ENCODE measurements around the gene UTS2R.

Gene UTS2R

DNA sequence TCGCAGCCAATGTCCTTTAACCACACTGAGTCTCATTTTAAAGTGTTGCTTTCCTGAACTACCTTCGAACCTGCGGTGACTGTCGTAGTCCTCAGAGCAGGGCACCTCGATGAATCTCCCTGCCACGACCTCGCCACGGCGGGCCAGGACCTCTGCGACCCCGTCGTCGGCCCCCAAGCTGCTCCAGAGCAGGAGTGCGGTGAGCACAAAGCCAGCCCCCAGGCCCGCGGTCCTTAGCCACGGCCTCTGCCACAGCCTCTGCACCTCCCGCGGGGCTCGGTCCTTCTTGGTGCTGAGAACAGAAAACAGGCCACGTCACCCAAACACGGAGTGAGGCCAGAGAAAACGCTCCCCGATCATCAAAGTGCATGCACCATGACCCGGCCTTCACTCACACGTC is 43.8 kb downstream of the UTS2R start:
- POLR2A ChIA-PET = no interaction called here
- TF ChIP-seq SP7 (tag by site-specific recombination; IDR thresholded peaks at IDR 0.05) = no peak
- TF ChIP-seq ZNF19 (tag by site-specific recombination; IDR thresholded peaks at IDR 0.05; ENCODE audit: low read depth) = no peak
- no peak for TF ChIP-seq GLIS1 (tag by site-specific recombination; IDR thresholded peaks at IDR 0.05)
- TF ChIP-seq, protein P1, sequence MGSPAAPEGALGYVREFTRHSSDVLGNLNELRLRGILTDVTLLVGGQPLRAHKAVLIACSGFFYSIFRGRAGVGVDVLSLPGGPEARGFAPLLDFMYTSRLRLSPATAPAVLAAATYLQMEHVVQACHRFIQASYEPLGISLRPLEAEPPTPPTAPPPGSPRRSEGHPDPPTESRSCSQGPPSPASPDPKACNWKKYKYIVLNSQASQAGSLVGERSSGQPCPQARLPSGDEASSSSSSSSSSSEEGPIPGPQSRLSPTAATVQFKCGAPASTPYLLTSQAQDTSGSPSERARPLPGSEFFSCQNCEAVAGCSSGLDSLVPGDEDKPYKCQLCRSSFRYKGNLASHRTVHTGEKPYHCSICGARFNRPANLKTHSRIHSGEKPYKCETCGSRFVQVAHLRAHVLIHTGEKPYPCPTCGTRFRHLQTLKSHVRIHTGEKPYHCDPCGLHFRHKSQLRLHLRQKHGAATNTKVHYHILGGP (tag by site-specific recombination; IDR thresholded peaks at IDR 0.05) = no peak
- no peak for TF ChIP-seq ZNF624 (tag by site-specific recombination; IDR thresholded peaks at IDR 0.05)
- TF ChIP-seq ZNF146 (tag by site-specific recombination; IDR thresholded peaks at IDR 0.05) = no peak
- TF ChIP-seq ZNF785 (tag by site-specific recombination; IDR thresholded peaks at IDR 0.05) = no peak
- TF ChIP-seq ZNF777 (tag by site-specific recombination; IDR thresholded peaks at IDR 0.05; ENCODE audit: borderline replicate concordance) = no peak
- no peak for TF ChIP-seq ZNF366 (tag by site-specific recombination; conservative IDR thresholded peaks at IDR 0.05)
- TF ChIP-seq, protein P2, sequence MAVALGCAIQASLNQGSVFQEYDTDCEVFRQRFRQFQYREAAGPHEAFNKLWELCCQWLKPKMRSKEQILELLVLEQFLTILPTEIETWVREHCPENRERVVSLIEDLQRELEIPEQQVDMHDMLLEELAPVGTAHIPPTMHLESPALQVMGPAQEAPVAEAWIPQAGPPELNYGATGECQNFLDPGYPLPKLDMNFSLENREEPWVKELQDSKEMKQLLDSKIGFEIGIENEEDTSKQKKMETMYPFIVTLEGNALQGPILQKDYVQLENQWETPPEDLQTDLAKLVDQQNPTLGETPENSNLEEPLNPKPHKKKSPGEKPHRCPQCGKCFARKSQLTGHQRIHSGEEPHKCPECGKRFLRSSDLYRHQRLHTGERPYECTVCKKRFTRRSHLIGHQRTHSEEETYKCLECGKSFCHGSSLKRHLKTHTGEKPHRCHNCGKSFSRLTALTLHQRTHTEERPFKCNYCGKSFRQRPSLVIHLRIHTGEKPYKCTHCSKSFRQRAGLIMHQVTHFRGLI (tag by site-specific recombination; IDR thresholded peaks at IDR 0.05) = no peak
- Histone ChIP-seq H3K4me3 (ENCODE audit: low read depth, low read length) (no peak overlapping the region), H3K27ac (ENCODE audit: extremely low read depth, low read depth, low read length) (no peak overlapping the region), H3K4me1 (ENCODE audit: control insufficient read depth, insufficient read depth, low read length) (peaks cover 12% of the 10 kb centered on the region), H3K9me3 (ENCODE audit: control insufficient read depth, insufficient read depth, low read depth, low read length) (no peaks in the 10 kb centered on the region), H3K36me3 (ENCODE audit: control insufficient read depth in 2 of 2, insufficient read depth in 1 of 2, low read length in 2 of 2) (peaks cover 9 to 18% of the 10 kb centered on the region in 2 experiments)
- CTCF ChIA-PET = interaction anchor here (0.5 to 1.1 kb wide), 6 partner anchors 8 to 385 kb away, joined by 3 to 11 read pairs (median 4); no protein-coding TSS in a partner anchor

DNA sequence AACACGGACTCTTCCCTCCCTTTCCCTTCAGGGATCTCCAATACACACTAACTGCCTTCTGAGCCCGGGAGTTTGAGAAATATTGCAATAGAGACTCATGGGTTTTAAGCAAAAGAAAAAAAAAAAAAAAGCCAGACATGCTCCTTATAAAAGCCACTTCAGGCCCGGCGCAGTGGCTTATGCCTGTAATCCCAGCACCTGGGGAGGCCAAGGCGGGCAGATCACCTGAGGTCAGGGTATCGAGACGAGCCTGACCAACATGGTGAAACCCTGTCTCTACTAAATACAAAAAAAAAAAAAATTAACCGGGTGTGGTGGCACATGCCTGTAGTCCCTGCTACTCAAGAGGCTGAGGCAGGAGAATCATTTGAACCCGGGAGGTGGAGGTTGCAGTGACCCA is 44.2 kb downstream of the UTS2R start:
- CTCF ChIA-PET = interaction anchor here (0.7 to 1.6 kb wide), 4 partner anchors 112 to 385 kb away, joined by 3 to 6 read pairs (median 3); no protein-coding TSS in a partner anchor
- Histone ChIP-seq H3K9me3 (ENCODE audit: control insufficient read depth, insufficient read depth, low read depth, low read length) (no peaks in the 10 kb centered on the region), H3K36me3 (ENCODE audit: control insufficient read depth in 2 of 2, insufficient read depth in 1 of 2, low read length in 2 of 2) (peaks cover 13 to 22% of the 10 kb centered on the region in 2 experiments), H3K27ac (ENCODE audit: extremely low read depth, low read depth, low read length) (no peak overlapping the region), H3K4me3 (ENCODE audit: low read depth, low read length) (no peak overlapping the region), H3K4me1 (ENCODE audit: control insufficient read depth, insufficient read depth, low read length) (peaks cover 12% of the 10 kb centered on the region)
- POLR2A ChIA-PET = no interaction called here
- TF ChIP-seq ZNF76 (tag by site-specific recombination; IDR thresholded peaks at IDR 0.05; ENCODE audit: borderline replicate concordance, low read depth) = no peak
- no peak for TF ChIP-seq ZNF677 (tag by site-specific recombination; IDR thresholded peaks at IDR 0.05)
- no peak for TF ChIP-seq ZNF664 (tag by site-specific recombination; IDR thresholded peaks at IDR 0.05)
- no peak for TF ChIP-seq ZNF221 (tag by site-specific recombination; IDR thresholded peaks at IDR 0.05; ENCODE audit: borderline replicate concordance)
- no peak for TF ChIP-seq ZNF521 (tag by site-specific recombination; IDR thresholded peaks at IDR 0.05)
- no peak for TF ChIP-seq KLF1 (tag by site-specific recombination; IDR thresholded peaks at IDR 0.05)
- TF ChIP-seq WT1 (tag by site-specific recombination; IDR thresholded peaks at IDR 0.05) = no peak

DNA sequence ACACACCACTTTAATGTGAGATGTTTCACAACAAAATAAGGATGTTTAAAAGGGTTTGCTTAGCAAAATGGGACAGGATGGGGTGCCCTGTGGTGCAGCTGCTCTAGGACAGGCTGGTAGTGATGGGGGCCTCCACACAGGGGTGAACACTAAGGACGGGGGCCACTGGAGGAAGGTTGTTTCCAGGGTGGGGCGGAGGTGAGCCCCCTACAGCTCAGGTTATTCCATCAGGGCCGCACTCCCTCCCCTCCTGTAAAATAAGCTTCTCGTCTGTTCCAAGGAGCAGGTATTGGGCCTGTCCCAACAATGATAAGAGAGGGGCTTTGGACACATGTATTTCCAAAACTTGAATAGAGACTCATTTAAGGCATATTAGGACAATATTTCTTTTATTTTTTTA is 44.7 kb downstream of the UTS2R start:
- no peak overlapping the region for H3K4me3 ChIP-seq (ENCODE audit: low read depth, low read length)
- POLR2A ChIA-PET = no interaction called here
- no peak overlapping the region for H3K27ac ChIP-seq (ENCODE audit: extremely low read depth, low read depth, low read length)
- H3K9me3 ChIP-seq (ENCODE audit: control insufficient read depth, insufficient read depth, low read depth, low read length) = no peaks in the 10 kb centered on the region
- H3K4me1 ChIP-seq (ENCODE audit: control insufficient read depth, insufficient read depth, low read length) = peaks cover 12% of the 10 kb centered on the region
- peaks cover 13 to 27% of the 10 kb centered on the region in 2 experiments for H3K36me3 ChIP-seq (ENCODE audit: control insufficient read depth in 2 of 2, insufficient read depth in 1 of 2, low read length in 2 of 2)
- CTCF ChIA-PET = interaction anchor here (0.6 to 2.0 kb wide), 6 partner anchors 64 to 386 kb away, joined by 3 to 8 read pairs (median 4); no protein-coding TSS in a partner anchor
- TF ChIP-seq, protein P3, sequence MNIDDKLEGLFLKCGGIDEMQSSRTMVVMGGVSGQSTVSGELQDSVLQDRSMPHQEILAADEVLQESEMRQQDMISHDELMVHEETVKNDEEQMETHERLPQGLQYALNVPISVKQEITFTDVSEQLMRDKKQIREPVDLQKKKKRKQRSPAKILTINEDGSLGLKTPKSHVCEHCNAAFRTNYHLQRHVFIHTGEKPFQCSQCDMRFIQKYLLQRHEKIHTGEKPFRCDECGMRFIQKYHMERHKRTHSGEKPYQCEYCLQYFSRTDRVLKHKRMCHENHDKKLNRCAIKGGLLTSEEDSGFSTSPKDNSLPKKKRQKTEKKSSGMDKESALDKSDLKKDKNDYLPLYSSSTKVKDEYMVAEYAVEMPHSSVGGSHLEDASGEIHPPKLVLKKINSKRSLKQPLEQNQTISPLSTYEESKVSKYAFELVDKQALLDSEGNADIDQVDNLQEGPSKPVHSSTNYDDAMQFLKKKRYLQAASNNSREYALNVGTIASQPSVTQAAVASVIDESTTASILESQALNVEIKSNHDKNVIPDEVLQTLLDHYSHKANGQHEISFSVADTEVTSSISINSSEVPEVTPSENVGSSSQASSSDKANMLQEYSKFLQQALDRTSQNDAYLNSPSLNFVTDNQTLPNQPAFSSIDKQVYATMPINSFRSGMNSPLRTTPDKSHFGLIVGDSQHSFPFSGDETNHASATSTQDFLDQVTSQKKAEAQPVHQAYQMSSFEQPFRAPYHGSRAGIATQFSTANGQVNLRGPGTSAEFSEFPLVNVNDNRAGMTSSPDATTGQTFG (tag by site-specific recombination; IDR thresholded peaks at IDR 0.05; ENCODE audit: borderline replicate concordance) = no peak
- TF ChIP-seq, protein P4, sequence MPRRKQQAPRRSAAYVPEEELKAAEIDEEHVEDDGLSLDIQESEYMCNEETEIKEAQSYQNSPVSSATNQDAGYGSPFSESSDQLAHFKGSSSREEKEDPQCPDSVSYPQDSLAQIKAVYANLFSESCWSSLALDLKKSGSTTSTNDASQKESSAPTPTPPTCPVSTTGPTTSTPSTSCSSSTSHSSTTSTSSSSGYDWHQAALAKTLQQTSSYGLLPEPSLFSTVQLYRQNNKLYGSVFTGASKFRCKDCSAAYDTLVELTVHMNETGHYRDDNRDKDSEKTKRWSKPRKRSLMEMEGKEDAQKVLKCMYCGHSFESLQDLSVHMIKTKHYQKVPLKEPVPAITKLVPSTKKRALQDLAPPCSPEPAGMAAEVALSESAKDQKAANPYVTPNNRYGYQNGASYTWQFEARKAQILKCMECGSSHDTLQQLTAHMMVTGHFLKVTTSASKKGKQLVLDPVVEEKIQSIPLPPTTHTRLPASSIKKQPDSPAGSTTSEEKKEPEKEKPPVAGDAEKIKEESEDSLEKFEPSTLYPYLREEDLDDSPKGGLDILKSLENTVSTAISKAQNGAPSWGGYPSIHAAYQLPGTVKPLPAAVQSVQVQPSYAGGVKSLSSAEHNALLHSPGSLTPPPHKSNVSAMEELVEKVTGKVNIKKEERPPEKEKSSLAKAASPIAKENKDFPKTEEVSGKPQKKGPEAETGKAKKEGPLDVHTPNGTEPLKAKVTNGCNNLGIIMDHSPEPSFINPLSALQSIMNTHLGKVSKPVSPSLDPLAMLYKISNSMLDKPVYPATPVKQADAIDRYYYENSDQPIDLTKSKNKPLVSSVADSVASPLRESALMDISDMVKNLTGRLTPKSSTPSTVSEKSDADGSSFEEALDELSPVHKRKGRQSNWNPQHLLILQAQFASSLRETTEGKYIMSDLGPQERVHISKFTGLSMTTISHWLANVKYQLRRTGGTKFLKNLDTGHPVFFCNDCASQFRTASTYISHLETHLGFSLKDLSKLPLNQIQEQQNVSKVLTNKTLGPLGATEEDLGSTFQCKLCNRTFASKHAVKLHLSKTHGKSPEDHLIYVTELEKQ (tag by site-specific recombination; IDR thresholded peaks at IDR 0.05; ENCODE audit: borderline replicate concordance) = no peak
- TF ChIP-seq, protein P5, sequence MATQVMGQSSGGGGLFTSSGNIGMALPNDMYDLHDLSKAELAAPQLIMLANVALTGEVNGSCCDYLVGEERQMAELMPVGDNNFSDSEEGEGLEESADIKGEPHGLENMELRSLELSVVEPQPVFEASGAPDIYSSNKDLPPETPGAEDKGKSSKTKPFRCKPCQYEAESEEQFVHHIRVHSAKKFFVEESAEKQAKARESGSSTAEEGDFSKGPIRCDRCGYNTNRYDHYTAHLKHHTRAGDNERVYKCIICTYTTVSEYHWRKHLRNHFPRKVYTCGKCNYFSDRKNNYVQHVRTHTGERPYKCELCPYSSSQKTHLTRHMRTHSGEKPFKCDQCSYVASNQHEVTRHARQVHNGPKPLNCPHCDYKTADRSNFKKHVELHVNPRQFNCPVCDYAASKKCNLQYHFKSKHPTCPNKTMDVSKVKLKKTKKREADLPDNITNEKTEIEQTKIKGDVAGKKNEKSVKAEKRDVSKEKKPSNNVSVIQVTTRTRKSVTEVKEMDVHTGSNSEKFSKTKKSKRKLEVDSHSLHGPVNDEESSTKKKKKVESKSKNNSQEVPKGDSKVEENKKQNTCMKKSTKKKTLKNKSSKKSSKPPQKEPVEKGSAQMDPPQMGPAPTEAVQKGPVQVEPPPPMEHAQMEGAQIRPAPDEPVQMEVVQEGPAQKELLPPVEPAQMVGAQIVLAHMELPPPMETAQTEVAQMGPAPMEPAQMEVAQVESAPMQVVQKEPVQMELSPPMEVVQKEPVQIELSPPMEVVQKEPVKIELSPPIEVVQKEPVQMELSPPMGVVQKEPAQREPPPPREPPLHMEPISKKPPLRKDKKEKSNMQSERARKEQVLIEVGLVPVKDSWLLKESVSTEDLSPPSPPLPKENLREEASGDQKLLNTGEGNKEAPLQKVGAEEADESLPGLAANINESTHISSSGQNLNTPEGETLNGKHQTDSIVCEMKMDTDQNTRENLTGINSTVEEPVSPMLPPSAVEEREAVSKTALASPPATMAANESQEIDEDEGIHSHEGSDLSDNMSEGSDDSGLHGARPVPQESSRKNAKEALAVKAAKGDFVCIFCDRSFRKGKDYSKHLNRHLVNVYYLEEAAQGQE (tag by site-specific recombination; IDR thresholded peaks at IDR 0.05) = no peak
